K562 (cell line): ENCODE data around the gene DLX4. TPM values are rescaled to one million over a fixed set of nuclear protein-coding genes. Genes with fewer than 3 reads are reported as not detected.

Experiments
- ATAC-seq: fragments of 200-7000 bp; cut with Tn5 transposase; 3 replicates; pipeline ENCODE4 v1.9.1; 2020; ENCODE audit warnings: moderate library complexity
- BruUV-seq: library from RNA; stranded (reverse); fragments of 400-500 nt; replicated peaks from 2 replicates; lab custom pipeline; 2021; lab: Mats Ljungman, UMichigan
- CTCF ChIA-PET: fragments of 300-600 bp; formaldehyde crosslinking; extraction: SDS; loops from one replicate; lab custom pipeline; 2021; ENCODE audit warnings: low intra/inter-chr PET ratio; lab: Yijun Ruan, JAX
- POLR2A ChIA-PET: fragments of 300-600, 350-650 bp; sonication (Branson Sonifier 250); formaldehyde crosslinking; extraction: SDS; loops from one replicate; lab custom pipeline; 2021; ENCODE audit warnings: antibody characterized with exemption, inconsistent platforms; lab: Yijun Ruan, JAX
- DNase-seq, 4 experiments: peaks; one replicate each; pipeline versions ENCODE4 v3.0.0 to v3.0.0-alpha.2; 2011 to 2018; ENCODE audit warnings: low spot score in 3 of 4, mixed read lengths in 3 of 4; ENCODE audit errors: extremely low read depth in 1 of 4
- FAIRE-seq: peaks from 2 replicates; lab custom pipeline; 2011; peaks lifted over from hg19 to GRCh38; lab: Jason Lieb, UNC
- H2AFZ ChIP-seq: 2 replicates; pipeline ENCODE4 v1.6.0; 2011; ENCODE audit warnings: low read depth, low read length, control low read depth, inconsistent platforms
- H3K27ac ChIP-seq: fragments of 200-600 bp; 3 replicates; pipeline ENCODE4 v1.8.0; 2011; ENCODE audit warnings: low read depth, mild to moderate bottlenecking, control low read depth, inconsistent platforms, low read length, moderate library complexity, mixed read lengths; ENCODE audit errors: extremely low read depth
- H3K27me3 ChIP-seq, 2 experiments: fragments of 300-600 bp in 1 of 2; 2 replicates in 1 of 2; 3 replicates in 1 of 2; pipeline versions ENCODE4 v1.6.0 to v1.8.0; 2011; ENCODE audit warnings: inconsistent platforms in 2 of 2, low read length in 2 of 2, mild to moderate bottlenecking in 1 of 2, mixed read lengths in 1 of 2, moderate library complexity in 1 of 2; ENCODE audit not compliant: control insufficient read depth in 2 of 2, insufficient read depth in 2 of 2
- H3K36me3 ChIP-seq: fragments of 300-600 bp; 3 replicates; pipeline ENCODE4 v1.8.0; 2011; ENCODE audit warnings: mild to moderate bottlenecking, low read length, inconsistent platforms; ENCODE audit not compliant: control insufficient read depth, insufficient read depth
- H3K4me1 ChIP-seq, 2 experiments: fragments of 200-600 bp in 1 of 2; replicated peaks in 1 of 2; 2 replicates in 1 of 2; 3 replicates in 1 of 2; pipeline versions ENCODE4 v1.5.1 to v1.8.0; 2011; ENCODE audit warnings: inconsistent platforms in 2 of 2, low read length in 2 of 2, mild to moderate bottlenecking in 1 of 2, mixed read lengths in 1 of 2, moderate library complexity in 1 of 2; ENCODE audit not compliant: control insufficient read depth in 2 of 2, insufficient read depth in 2 of 2
- H3K4me2 ChIP-seq: 2 replicates; pipeline ENCODE4 v1.6.1; 2011; ENCODE audit warnings: low read length, control low read depth, inconsistent platforms, mixed read lengths; ENCODE audit not compliant: insufficient read depth
- H3K4me3 ChIP-seq: fragments of 200-600 bp; sonication (generic), shearing (Covaris generic); 2 replicates; pipeline ENCODE4 v1.5.1; 2016; ENCODE audit warnings: control low read depth, inconsistent platforms
- H3K79me2 ChIP-seq: fragments of 200-600 bp; 3 replicates; pipeline ENCODE4 v1.8.0; 2011; ENCODE audit warnings: low read length, inconsistent platforms; ENCODE audit not compliant: control insufficient read depth, insufficient read depth
- H3K9ac ChIP-seq, 2 experiments: 2 replicates each; pipeline versions ENCODE4 v1.6.0 to v1.6.1; 2011; ENCODE audit warnings: low read depth in 2 of 2, low read length in 2 of 2, control low read depth in 1 of 2, inconsistent platforms in 1 of 2, mild to moderate bottlenecking in 1 of 2, mixed read lengths in 1 of 2; ENCODE audit not compliant: insufficient read depth in 1 of 2
- H3K9me1 ChIP-seq: one replicate; pipeline ENCODE4 v1.6.0; 2011; ENCODE audit warnings: inconsistent platforms, mild to moderate bottlenecking, low read length, moderate library complexity; ENCODE audit not compliant: control insufficient read depth, insufficient read depth
- H3K9me3 ChIP-seq: replicated peaks from 2 replicates; pipeline ENCODE4 v1.5.1; 2011; ENCODE audit warnings: low read depth, low read length, inconsistent platforms; ENCODE audit not compliant: control insufficient read depth, insufficient read depth
- H4K20me1 ChIP-seq: replicated peaks from 2 replicates; pipeline ENCODE4 v1.6.1; 2011; ENCODE audit warnings: low read length, inconsistent platforms, mixed read lengths; ENCODE audit not compliant: control insufficient read depth, insufficient read depth
- CBFB ChIP-seq: sonication (generic); formaldehyde crosslinking; IDR thresholded peaks from 2 replicates; pipeline ENCODE4 v1.4.0; 2020; ENCODE audit warnings: mild to moderate bottlenecking, missing genetic modification reagents
- GATAD2B ChIP-seq: fragments of 450-650 bp; IDR thresholded peaks from 2 replicates; pipeline ENCODE4 v1.6.1; 2017; ENCODE audit warnings: mild to moderate bottlenecking, borderline replicate concordance
- LEF1 ChIP-seq: fragments of 450-650 bp; IDR thresholded peaks from 2 replicates; pipeline ENCODE4 v1.6.1; 2016; ENCODE audit warnings: mild to moderate bottlenecking
- NFIC ChIP-seq: fragments of 450-650 bp; IDR thresholded peaks from 2 replicates; pipeline ENCODE4 v1.6.1; 2017; ENCODE audit warnings: mild to moderate bottlenecking, inconsistent platforms
- SMAD4 ChIP-seq: fragments of 250-450 bp; sonication (Bioruptor Pico); conservative IDR thresholded peaks from 2 replicates; pipeline ENCODE4 v1.8.0; 2021; ENCODE audit warnings: inconsistent platforms, mild to moderate bottlenecking, moderate library complexity
- UBTF ChIP-seq, 2 experiments: IDR thresholded peaks; 2 replicates each; pipeline ENCODE4 v1.6.1; 2012; ENCODE audit warnings: improper control_type of control experiment in 2 of 2, low read depth in 2 of 2, low read length in 2 of 2, borderline replicate concordance in 1 of 2
- XRCC4 ChIP-seq: IDR thresholded peaks from one replicate; pipeline ENCODE4 v1.6.1; 2011; ENCODE audit not compliant: insufficient read depth, insufficient read length; ENCODE audit errors: extremely low read depth
- YBX1 ChIP-seq: fragments of 450-650 bp; IDR thresholded peaks from 2 replicates; pipeline ENCODE4 v1.7.1; 2016; ENCODE audit warnings: mild to moderate bottlenecking
- ZNF224 ChIP-seq: sonication (generic); formaldehyde crosslinking; IDR thresholded peaks from 2 replicates; pipeline ENCODE4 v1.8.0; 2022; ENCODE audit warnings: mild to moderate bottlenecking, missing genetic modification reagents
- ZNF3 ChIP-seq: fragments of 250-450 bp; sonication (Bioruptor Pico); IDR thresholded peaks from 2 replicates; pipeline ENCODE4 v1.5.0; 2021; ENCODE audit warnings: mild to moderate bottlenecking, moderate library complexity
- ZNF324 ChIP-seq: fragments of 250-450 bp; sonication (Bioruptor Pico); IDR thresholded peaks from 2 replicates; pipeline ENCODE4 v1.4.0; 2020; ENCODE audit warnings: mild to moderate bottlenecking
- ZNF699 ChIP-seq: fragments of 250-450 bp; sonication (Bioruptor Pico); IDR thresholded peaks from 2 replicates; pipeline ENCODE4 v1.8.0; 2021; ENCODE audit warnings: mild to moderate bottlenecking, moderate library complexity; ENCODE audit not compliant: insufficient replicate concordance
- WGBS: fragments of 100-300 bp; shearing (Covaris generic); methylation state at CpG from one replicate; pipeline ENCODE4 v1.1.6; 2016; ENCODE audit warnings: low coverage, mixed read lengths; ENCODE audit not compliant: insufficient coverage; ENCODE audit errors: missing lambda C conversion rate; 5-methylcytosine and 5-hydroxymethylcytosine counted together
- in situ Hi-C: fragments of 300-500 bp; cut with MboI; formaldehyde crosslinking; loops from 4 replicates; pipeline ENCODE4 v1.15.0; 2018; ENCODE audit warnings: inconsistent platforms, mixed read lengths
- intact Hi-C: fragments of 100-400 bp; cut with micrococcal nuclease; formaldehyde crosslinking; loops from 2 replicates; pipeline ENCODE4 v1.14.2; 2022
- polyA plus RNA-seq, 8 experiments: library from polyadenylated mRNA; depleted of rRNA in 4 of 8; stranded (reverse) in 5 of 8; unstranded in 3 of 8; fragments of >200 nt; fragmentation: Nextera tagmentation in 2 of 8; fragmentation: Illumina TruSeq in 1 of 8; extraction: Ambion mirVana in 2 of 8; extraction: Trizol in 1 of 8; gene quantifications; 2 replicates each; pipeline versions ENCODE4 v1.2.1 to v1.2.3, GENCODE V29; 2011 to 2014; ENCODE audit warnings: inconsistent platforms in 1 of 8, missing spikeins in 1 of 8
- total RNA-seq, 7 experiments: library from RNA; depleted of rRNA in 6 of 7; stranded (reverse); fragments of >200 nt in 6 of 7; fragmentation: Illumina TruSeq in 2 of 7; extraction: Trizol in 2 of 7; gene quantifications; 2 replicates each; pipeline versions ENCODE4 v1.2.1 to v1.2.3, GENCODE V29; 2011 to 2021; ENCODE audit warnings: low replicate concordance in 1 of 7

Gene DLX4
- total and polyA plus RNA-seq, 9 of the 15 experiments (the other 6 are each of a cell fraction or from before 2014, with no cell fraction given), result 0.15 to 2.2 (median 0.58) TPM

GRCh38 chr17:49992933-49993422 is 24.0 kb downstream of the DLX4 start:
- Histone ChIP-seq H3K4me2 (no peak overlapping the region), H3K4me3 (no peak overlapping the region), H3K27me3 (peaks cover 44 to 74% of the 10 kb centered on the region in 2 experiments; a peak in 4 of 5 replicates), H3K36me3 (no peaks in the 10 kb centered on the region), H3K4me1 (peaks cover 0 to 23% of the 10 kb centered on the region in 2 experiments; a peak in 2 of 5 replicates), H3K79me2 (no peaks in the 10 kb centered on the region), H4K20me1 (peaks cover 8% of the 10 kb centered on the region), H2AFZ (no peak overlapping the region), H3K9me3 (no peaks in the 10 kb centered on the region), H3K27ac (no peak overlapping the region), H3K9ac (no peak overlapping the region), H3K9me1 (no peaks in the 10 kb centered on the region)
- DNase-seq (no peak), FAIRE-seq (no peak), ATAC-seq (no peak)
- ChIA-PET POLR2A (no interaction called here), CTCF (no interaction called here)
- TF ChIP-seq YBX1, result no peak
- no peak for TF ChIP-seq ZNF699 (CRISPR knock-in tag)
- in situ Hi-C loops (no loop called here), intact Hi-C loops (no loop called here)
- no TSS peak for BruUV-seq
- WGBS, result 20% methylated on average over 22 of the region's 23 CpGs

DNA sequence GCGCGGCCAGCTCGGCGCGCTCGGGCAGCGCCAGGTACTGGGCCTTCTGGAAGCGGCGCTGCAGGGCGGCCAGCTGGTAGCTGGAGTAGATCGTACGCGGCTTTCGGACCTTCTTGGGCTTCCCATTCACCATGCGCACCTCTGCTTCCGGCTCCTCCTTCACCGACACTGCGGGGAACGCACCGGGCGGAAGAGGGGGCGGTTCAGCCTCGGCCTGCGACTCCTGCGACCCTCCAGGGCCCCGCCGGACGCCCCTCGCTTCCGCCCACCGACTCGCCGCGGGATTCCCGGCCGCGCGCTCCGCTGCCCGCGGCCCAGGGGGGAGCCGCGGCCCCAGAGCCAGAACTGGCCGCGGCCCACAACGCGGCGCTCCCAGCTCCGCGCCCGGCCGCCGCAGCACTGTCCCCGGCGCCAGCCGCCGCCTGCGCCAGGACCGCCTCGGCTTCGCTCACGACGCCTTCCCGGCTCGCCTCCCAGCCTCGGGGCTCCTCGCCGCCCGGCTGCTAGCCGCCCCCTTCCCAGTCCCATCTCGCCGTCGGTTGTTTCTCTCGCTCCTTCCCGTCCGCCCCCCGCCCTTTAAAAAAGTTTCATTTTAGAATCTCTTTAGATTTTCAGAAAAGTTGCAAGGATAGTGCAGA is 24.6 kb downstream of the DLX4 start:
- ChIA-PET CTCF (interaction anchor here (4.3 to 6.2 kb wide), 2 partner anchors 114 to 133 kb away, joined by 24 to 134 read pairs; no protein-coding TSS in a partner anchor), POLR2A (interaction anchor here (0.6 to 1.2 kb wide), 2 partner anchors 37 to 38 kb away, joined by 3 read pairs; no protein-coding TSS in a partner anchor)
- Histone ChIP-seq H3K4me1 (peaks cover 0 to 25% of the 10 kb centered on the region in 2 experiments; a peak in 2 of 5 replicates), H2AFZ (no peak overlapping the region), H3K9ac (no peak overlapping the region), H3K4me2 (no peak overlapping the region), H3K79me2 (no peaks in the 10 kb centered on the region), H3K9me1 (no peaks in the 10 kb centered on the region), H3K36me3 (no peaks in the 10 kb centered on the region), H3K27ac (no peak overlapping the region), H3K4me3 (no peak overlapping the region), H4K20me1 (peaks cover 8% of the 10 kb centered on the region), H3K9me3 (no peaks in the 10 kb centered on the region), H3K27me3 (peaks cover 44 to 68% of the 10 kb centered on the region in 2 experiments; a peak in 4 of 5 replicates)
- TF ChIP-seq UBTF (IDR thresholded peaks at IDR 0.05; ENCODE audit: borderline replicate concordance in 1 of 2, low read depth in 2 of 2, low read length in 2 of 2) (no peak), GATAD2B (no peak), ZNF3 (CRISPR knock-in tag) (no peak), ZNF224 (CRISPR knock-in tag) (no peak), ZNF324 (CRISPR knock-in tag) (no peak), SMAD4 (no peak), LEF1 (no peak), XRCC4 (no peak), NFIC (no peak), CBFB (CRISPR knock-in tag) (no peak)
- BruUV-seq, result no TSS peak
- FAIRE-seq (no peak), ATAC-seq (no peak), DNase-seq (no peak)
- in situ Hi-C loops, result no loop called here
- intact Hi-C loops, result no loop called here
- 42% methylated on average over 60 of the region's 77 CpGs for WGBS
